HG03159 (cell line): ENCODE data around the gene SKIDA1.

Experiments used
- ATAC-seq: cut with Tn5 transposase; IDR thresholded peaks from one replicate; pipeline ENCODE4 v1.9.1; 2021; ENCODE audit warnings: mild to moderate bottlenecking, moderate library complexity; ENCODE audit not compliant: unreplicated experiment

Gene SKIDA1

DNA sequence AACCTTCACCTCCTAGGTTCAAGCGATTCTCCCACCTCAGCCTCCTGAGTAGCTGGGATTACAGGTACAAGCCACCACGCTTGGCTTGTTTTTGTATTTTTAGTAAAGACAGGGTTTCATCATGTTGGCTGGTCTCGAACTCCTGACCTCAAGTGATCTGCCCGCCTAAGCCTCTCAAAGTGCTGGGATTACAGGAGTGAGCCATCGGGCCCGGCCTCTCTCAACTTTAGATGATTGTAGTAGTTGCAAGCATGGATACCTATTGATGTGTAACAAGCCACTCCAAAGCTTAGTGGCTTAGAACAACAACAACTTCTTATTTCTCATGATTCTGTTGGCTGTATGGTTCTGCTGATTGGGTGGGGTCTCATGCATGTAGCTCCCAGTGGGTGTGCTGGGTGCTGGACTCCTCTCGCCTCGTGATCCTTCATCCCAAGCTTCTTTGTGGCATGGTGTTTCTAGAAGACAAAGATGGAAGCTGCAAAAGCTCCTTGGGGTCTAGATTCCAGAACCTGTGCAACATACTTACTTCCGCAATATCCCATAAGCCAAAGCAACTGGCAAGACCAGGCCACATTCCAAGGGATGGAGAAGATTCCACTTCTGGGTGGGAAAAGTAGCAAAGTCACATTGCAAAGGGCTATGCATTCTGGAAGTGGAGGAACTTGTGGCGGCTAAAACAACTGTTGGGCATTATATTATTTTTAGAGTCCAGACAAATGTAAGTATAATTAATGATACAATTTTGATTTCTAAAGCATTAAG lies 37.9 kb downstream of the SKIDA1 start:
- ATAC-seq, result no peak

DNA sequence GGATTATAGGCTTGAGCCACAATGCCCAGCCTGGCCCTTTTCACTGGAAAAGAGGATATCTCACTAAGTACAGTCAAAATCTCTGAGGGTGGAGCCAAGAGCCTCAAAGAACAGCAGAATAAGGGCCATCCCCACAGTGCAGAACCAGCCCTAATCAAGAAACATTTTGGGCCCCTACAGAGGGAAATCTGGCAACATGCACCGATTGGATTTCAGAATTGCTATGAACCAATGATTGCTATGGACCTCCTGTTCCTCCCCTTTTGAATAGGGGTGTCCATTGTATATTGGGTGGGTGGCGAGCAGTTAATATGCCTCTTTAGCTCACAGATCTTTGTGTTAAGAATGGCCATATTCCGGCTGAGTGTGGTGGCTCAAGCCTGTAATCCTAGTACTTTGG lies 42.7 kb downstream of the SKIDA1 start:
- ATAC-seq, result no peak

DNA sequence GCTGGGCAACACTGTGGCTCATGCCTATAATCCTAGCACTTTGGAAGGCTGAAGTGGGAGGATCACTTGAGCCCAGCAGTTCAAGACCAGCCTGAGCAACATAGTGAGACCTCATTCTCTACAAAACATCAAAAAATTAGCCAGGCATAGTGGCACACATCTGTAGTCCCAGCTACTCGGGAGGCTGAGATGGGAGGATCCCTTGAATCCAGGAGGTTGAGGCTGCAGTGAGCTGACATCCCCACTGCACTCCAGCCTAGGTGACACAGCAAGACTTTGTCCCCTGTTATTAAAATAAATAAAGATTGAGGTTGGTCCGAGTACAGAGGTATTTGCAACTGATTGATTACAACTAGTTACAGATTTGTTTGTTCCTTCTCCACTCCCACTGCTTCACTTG lies 44.1 kb downstream of the SKIDA1 start:
- ATAC-seq, result no peak

DNA sequence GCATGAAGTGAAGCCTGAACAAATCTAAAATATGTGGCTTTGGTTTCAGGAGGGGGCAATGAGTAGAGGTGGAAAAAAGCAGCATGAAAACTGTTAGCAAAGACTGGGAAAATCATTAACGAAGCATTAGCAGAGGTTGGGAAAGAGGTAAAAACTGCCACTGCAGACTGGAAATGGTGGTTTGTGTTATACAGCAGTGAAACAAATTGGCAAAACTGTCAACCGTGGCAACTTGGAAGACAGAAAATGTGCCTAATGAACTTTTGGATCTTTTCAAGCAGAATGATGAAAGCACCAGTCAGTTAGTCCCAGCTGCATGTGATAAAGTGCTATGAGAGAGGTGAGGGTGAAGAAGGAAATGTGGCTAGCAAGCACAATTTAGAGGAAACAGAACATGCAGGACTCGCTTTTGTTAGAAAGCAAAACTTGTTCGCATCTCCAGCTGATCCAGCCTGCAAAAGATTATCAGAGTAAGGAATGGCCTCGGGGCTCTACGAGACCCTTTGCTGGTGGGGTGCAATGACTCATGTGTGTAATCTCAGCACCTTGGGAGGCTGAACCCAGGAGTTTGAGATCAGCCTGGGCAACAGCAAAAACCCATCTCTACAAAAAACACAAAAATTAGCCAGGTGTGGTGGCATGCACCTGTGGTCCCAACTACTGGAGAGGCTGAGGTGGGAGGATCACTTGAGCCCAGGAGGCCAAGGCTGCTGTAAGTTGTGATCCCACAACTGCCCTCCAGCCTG lies 45.7 kb downstream of the SKIDA1 start:
- no peak for ATAC-seq

DNA sequence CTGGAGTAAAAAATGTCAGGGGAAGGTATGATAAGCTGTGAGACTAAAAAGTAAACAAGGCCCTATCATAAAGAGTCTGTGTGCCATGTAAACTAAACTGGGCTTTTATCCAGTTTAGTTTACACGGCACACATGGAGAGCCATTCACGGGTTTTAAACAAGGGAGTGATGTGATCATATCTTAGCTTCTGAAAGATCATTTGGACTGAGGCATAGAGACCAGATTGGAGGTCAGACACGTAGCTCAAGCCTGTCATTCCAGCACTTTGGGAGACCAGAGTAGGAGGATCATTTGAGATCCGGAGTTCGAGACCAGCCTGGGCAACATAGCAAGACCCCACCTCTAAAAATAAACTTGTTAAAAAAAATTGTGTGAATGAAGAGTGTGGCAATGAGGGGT lies 50.1 kb downstream of the SKIDA1 start:
- ATAC-seq, result no peak

DNA sequence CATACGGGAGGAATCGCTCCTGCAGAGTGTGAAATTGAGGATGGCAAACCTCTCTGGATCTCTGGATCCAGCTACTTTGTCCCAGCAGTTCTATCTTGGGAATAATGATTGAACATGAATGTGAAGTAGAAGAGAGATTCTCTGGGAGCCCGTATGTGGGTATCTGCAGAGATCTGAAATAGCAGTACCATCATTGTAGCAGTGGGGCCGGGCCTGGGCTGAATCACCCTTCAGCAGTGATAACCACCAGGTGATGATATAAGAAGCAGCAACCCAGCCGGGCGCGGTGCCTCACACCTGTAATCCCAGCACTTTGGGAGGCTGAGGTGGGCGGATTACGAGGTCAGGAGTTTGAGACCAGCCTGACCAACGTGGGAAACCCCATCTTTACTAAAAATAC lies 51.9 kb downstream of the SKIDA1 start:
- no peak for ATAC-seq

DNA sequence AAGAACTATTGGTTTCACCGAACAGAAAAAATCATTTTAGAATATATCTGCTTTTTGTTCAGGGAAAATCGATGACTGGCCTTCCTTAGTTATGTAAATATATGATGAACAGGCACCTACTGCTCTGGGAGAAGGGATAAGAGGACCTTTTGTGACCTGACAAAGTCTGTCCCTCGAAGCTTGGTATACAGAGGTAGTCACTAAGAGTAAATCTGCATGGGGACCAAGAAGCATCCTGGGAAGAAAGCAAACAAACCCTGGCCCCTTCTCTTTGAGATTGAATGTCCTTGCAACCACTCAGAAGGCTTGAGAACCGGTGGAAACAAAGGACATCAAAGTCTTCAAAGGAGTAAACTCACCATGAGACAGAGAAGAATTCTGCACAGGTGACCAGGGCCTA lies 52.3 kb downstream of the SKIDA1 start:
- ATAC-seq, result no peak

DNA sequence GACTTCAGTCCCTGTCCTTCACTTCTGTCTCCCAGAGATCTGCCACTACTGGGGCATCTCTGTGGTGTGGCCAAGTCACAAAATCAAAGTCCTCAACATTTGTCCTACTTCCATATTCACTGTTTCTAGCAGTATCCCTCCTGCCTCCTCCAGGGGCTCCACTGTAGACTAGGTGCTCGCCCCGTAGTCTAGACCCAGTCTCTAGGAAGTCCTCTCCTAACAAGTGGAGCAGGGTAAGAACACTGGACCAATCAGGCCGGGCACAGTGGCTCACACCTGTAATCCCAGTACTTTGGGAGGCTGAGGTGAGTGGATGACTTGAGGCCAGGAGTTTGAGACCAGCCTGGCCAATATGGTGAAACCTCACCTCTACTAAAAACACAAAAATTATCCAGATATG lies 57.4 kb downstream of the SKIDA1 start:
- no peak for ATAC-seq

DNA sequence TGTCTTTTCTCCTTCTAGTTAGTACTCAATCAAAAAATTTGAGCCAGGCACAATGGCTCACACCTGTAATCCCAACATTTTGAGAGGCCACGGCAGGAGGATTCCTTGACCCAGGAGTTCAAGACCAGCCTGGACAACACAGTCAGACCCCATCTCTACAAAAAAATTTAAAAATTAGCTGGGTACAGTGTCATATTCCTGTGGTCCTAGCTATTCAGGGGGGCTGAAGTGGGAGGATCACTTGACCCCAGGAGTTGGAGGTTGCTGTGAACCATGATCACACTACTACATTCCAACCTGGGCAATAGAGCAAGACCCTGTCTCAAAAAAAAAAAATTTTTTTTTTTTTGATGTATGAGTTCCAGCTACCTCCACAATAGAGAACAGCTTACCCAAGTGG lies 57.8 kb downstream of the SKIDA1 start:
- ATAC-seq, result no peak

DNA sequence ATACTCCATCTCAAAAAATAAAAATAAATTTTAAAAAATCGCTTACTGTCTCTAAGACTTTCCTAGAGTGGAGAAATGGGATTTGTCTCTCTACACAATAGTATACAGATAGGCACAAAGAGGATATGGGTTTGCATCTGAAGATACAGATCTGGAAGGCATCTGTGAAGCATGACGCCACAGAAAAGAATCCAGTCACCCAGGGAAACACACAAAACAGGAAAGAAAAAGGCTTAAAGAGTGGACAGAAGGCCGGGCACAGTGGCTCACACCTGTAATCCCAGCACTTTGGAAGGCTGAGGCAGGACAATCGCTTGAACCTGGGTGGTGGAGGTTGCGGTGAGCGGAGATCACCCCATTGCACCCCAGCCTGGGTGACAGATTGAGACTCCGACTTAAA lies 61.3 kb downstream of the SKIDA1 start:
- no peak for ATAC-seq
